Keratinocyte (primary cell): ENCODE measurements around the gene SLC6A3. TPM values are rescaled to one million over a fixed set of nuclear protein-coding genes. Genes with fewer than 3 reads are reported as not detected.

ENCODE experiments used
- DNase-seq: peaks from one replicate; pipeline ENCODE4 v3.0.0-alpha.2; 2011; ENCODE audit warnings: low read depth, missing footprints, low spot score
- FAIRE-seq: peaks from 2 replicates; lab custom pipeline; 2011; peaks lifted over from hg19 to GRCh38; lab: Jason Lieb, UNC
- H2AFZ ChIP-seq: 2 replicates; pipeline ENCODE4 v1.6.0; 2012; ENCODE audit warnings: low read length, control low read depth, inconsistent platforms; ENCODE audit not compliant: control insufficient read depth
- H3K27ac ChIP-seq: 2 replicates; pipeline ENCODE4 v1.5.1; 2011; ENCODE audit warnings: low read length; ENCODE audit not compliant: control insufficient read depth, insufficient read depth
- H3K27me3 ChIP-seq: 3 replicates; pipeline ENCODE4 v1.6.0; 2011; ENCODE audit warnings: low read length; ENCODE audit not compliant: control insufficient read depth, insufficient read depth; ENCODE audit errors: extremely low read depth
- H3K36me3 ChIP-seq, 2 experiments: 2 replicates in 1 of 2; 3 replicates in 1 of 2; pipeline ENCODE4 v1.5.1; 2011; ENCODE audit warnings: low read length in 2 of 2, mild to moderate bottlenecking in 1 of 2; ENCODE audit not compliant: control insufficient read depth in 2 of 2, insufficient read depth in 2 of 2; ENCODE audit errors: extremely low read depth in 1 of 2
- H3K4me1 ChIP-seq: 3 replicates; pipeline ENCODE4 v1.5.1; 2011; ENCODE audit warnings: low read length; ENCODE audit not compliant: control insufficient read depth, insufficient read depth; ENCODE audit errors: extremely low read depth
- H3K4me2 ChIP-seq: 3 replicates; pipeline ENCODE4 v1.6.0; 2011; ENCODE audit warnings: low read depth, low read length; ENCODE audit not compliant: control insufficient read depth, insufficient read depth; ENCODE audit errors: extremely low read depth
- H3K4me3 ChIP-seq, 3 experiments: fragments of 200-600 bp in 1 of 3; sonication (generic) in 1 of 3; 2 replicates in 2 of 3; 3 replicates in 1 of 3; pipeline ENCODE4 v1.5.1; 2011 to 2016; ENCODE audit warnings: low read length in 3 of 3, mild to moderate bottlenecking in 3 of 3, control low read depth in 2 of 3, inconsistent platforms in 1 of 3, low read depth in 1 of 3, mixed read lengths in 1 of 3, mixed run types in 1 of 3, moderate library complexity in 1 of 3; ENCODE audit not compliant: control insufficient read depth in 2 of 3, insufficient read depth in 2 of 3; ENCODE audit errors: extremely low read depth in 1 of 3
- H3K79me2 ChIP-seq: 2 replicates; pipeline ENCODE4 v1.6.0; 2012; ENCODE audit warnings: low read length; ENCODE audit not compliant: control insufficient read depth, insufficient read depth
- H3K9ac ChIP-seq: 3 replicates; pipeline ENCODE4 v1.6.0; 2011; ENCODE audit warnings: low read length; ENCODE audit not compliant: control insufficient read depth, insufficient read depth; ENCODE audit errors: extremely low read depth
- H3K9me1 ChIP-seq: 3 replicates; pipeline ENCODE4 v1.6.0; 2011; ENCODE audit warnings: low read length; ENCODE audit not compliant: control insufficient read depth, insufficient read depth; ENCODE audit errors: extremely low read depth
- H3K9me3 ChIP-seq: 2 replicates; pipeline ENCODE4 v1.5.1; 2012; ENCODE audit warnings: low read depth, low read length; ENCODE audit not compliant: control insufficient read depth
- H4K20me1 ChIP-seq: 3 replicates; pipeline ENCODE4 v1.6.0; 2011; ENCODE audit warnings: low read length; ENCODE audit not compliant: control insufficient read depth, insufficient read depth; ENCODE audit errors: extremely low read depth
- CTCF ChIP-seq, 3 experiments: IDR thresholded peaks in 1 of 3; conservative IDR thresholded peaks in 1 of 3; optimal IDR thresholded peaks in 1 of 3; 2 replicates in 2 of 3; 3 replicates in 1 of 3; pipeline versions ENCODE3 to v1.5.1; 2011; ENCODE audit warnings: low read length in 3 of 3, mild to moderate bottlenecking in 3 of 3, moderate library complexity in 2 of 3, control low read depth in 1 of 3, inconsistent platforms in 1 of 3; ENCODE audit not compliant: insufficient read depth in 2 of 3; ENCODE audit errors: extremely low read depth in 1 of 3
- EZH2 ChIP-seq: IDR thresholded peaks from one replicate; pipeline ENCODE4 v1.6.1; 2012; ENCODE audit warnings: inconsistent platforms, mild to moderate bottlenecking, low read length, moderate library complexity
- dilution Hi-C: fragments of 300-500 bp; cut with MboI; formaldehyde crosslinking; loops from one replicate; pipeline ENCODE4 v1.7.0; 2020; ENCODE audit warnings: low sequenced_read_pairs; ENCODE audit not compliant: extremely low pct_ligation_motif_present
- polyA plus RNA-seq, 5 experiments: library from polyadenylated mRNA; depleted of rRNA in 3 of 5; stranded (reverse) in 3 of 5; stranded (forward) in 1 of 5; unstranded in 1 of 5; fragments of >200 nt; gene quantifications; 1 replicate in 1 of 5; 2 replicates in 3 of 5; 3 replicates in 1 of 5; pipeline versions ENCODE4 v1.2.1 to v1.2.3, GENCODE V29; 2011 to 2012; ENCODE audit warnings: missing spikeins in 2 of 5, low read depth in 1 of 5, low replicate concordance in 1 of 5

SLC6A3 gene
- polyA plus RNA-seq, 1 donor (not counting 4 experiments of a cell fraction or from before 2014, with no cell fraction given) = 0.03 TPM

- Histone ChIP-seq H3K27me3 (no peaks in the 10 kb centered on the region), H3K4me2 (no peak overlapping the region), H3K27ac (no peak overlapping the region), H4K20me1 (no peaks in the 10 kb centered on the region), H3K79me2 (peaks cover 18% of the 10 kb centered on the region), H3K4me3 (no peak overlapping the region), H3K9ac (no peak overlapping the region), H3K9me3 (no peaks in the 10 kb centered on the region), H3K9me1 (no peaks in the 10 kb centered on the region), H3K36me3 (no peaks in the 10 kb centered on the region), H2AFZ (no peak overlapping the region), H3K4me1 (peaks cover 9% of the 10 kb centered on the region)
- dilution Hi-C loops = no loop called here
- FAIRE-seq (no peak), DNase-seq (no peak)
- TF ChIP-seq EZH2 = no peak
- TF ChIP-seq CTCF (optimal IDR thresholded peaks at IDR 0.05 in 1 of 3, IDR thresholded peaks at IDR 0.05 in 1 of 3, conservative IDR thresholded peaks at IDR 0.05 in 1 of 3; ENCODE audit: extremely low read depth in 1 of 3, insufficient read depth in 2 of 3, low read length in 3 of 3) = no peak
These were observed 96.3 kb downstream of the SLC6A3 start for GRCh38 chr5:1348986-1349245.

DNA sequence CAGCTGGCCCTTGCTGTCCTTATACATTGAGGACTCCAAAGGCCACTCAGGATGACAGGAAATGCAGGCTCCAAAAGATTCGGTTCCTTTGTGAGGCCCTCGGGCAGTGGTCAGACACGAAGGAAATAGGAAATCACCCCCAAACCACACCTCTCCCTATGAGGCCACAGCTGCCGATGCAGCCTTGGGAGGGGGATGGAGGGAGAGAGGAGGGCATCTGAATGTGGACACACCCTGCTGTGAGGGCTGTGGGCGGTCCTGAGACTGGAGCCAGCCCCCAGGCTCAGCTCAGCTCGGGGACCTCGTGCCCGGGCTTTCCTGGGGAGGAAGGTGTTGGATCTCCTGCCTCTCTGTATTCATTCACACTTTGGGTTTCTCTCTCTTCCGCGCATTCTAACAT lies 97.7 kb downstream of the SLC6A3 start:
- TF ChIP-seq EZH2 = no peak
- Histone ChIP-seq H3K27ac (no peak overlapping the region), H3K9me3 (no peaks in the 10 kb centered on the region), H3K9me1 (no peaks in the 10 kb centered on the region), H3K4me2 (no peak overlapping the region), H3K79me2 (peaks cover 27% of the 10 kb centered on the region), H3K27me3 (no peaks in the 10 kb centered on the region), H3K4me1 (peaks cover 16% of the 10 kb centered on the region), H2AFZ (no peak overlapping the region), H4K20me1 (no peaks in the 10 kb centered on the region), H3K4me3 (no peak overlapping the region), H3K36me3 (peaks cover 1 to 8% of the 10 kb centered on the region in 2 experiments), H3K9ac (no peak overlapping the region)
- dilution Hi-C loops = no loop called here
- no peak for DNase-seq
- no peak for FAIRE-seq

- TF ChIP-seq EZH2 = no peak
- TF ChIP-seq CTCF (optimal IDR thresholded peaks at IDR 0.05 in 1 of 3, IDR thresholded peaks at IDR 0.05 in 1 of 3, conservative IDR thresholded peaks at IDR 0.05 in 1 of 3; ENCODE audit: extremely low read depth in 1 of 3, insufficient read depth in 2 of 3, low read length in 3 of 3) = no peak
- Histone ChIP-seq H3K79me2 (peaks cover 34% of the 10 kb centered on the region), H3K9me3 (no peaks in the 10 kb centered on the region), H3K9ac (no peak overlapping the region), H3K27ac (no peak overlapping the region), H3K36me3 (peaks cover 6 to 12% of the 10 kb centered on the region in 2 experiments), H4K20me1 (no peaks in the 10 kb centered on the region), H3K4me3 (no peak overlapping the region), H3K4me2 (no peak overlapping the region), H3K4me1 (peaks cover 16% of the 10 kb centered on the region), H2AFZ (no peak overlapping the region), H3K9me1 (no peaks in the 10 kb centered on the region), H3K27me3 (no peaks in the 10 kb centered on the region)
- dilution Hi-C loops = no loop called here
- DNase-seq = no peak
- no peak for FAIRE-seq
These were observed 98.4 kb downstream of the SLC6A3 start for GRCh38 chr5:1346627-1347440.
